AG08396 (cell line): Measurements from ENCODE around the gene HACL1.

Source experiments
- DNase-seq: peaks from one replicate; pipeline ENCODE4 v3.0.0; 2012; ENCODE audit warnings: low spot score, mixed read lengths

HACL1 gene

GRCh38 chr3:15601399-15602145 lies at the start of gene HACL1, which contains the start of gene BTD:
HACL1 (minus strand) TSS chr3:15601569; CDS start chr3:15601463, 106 bp downstream.
BTD (plus strand) TSS chr3:15601745; CDS start chr3:15635440, 33,695 bp downstream.
- DNase-seq: peak; percentile 94

GRCh38 chr3:15649858-15650257 lies 48.5 kb upstream of the HACL1 start:
- no peak for DNase-seq

GRCh38 chr3:15649341-15649740 lies 48.0 kb upstream of the HACL1 start:
- no peak for DNase-seq

- DNase-seq: peak; percentile 37
Observed at GRCh38 chr3:15647611-15648167, 46.3 kb upstream of the HACL1 start.

- peak; percentile 77 for DNase-seq
Observed at GRCh38 chr3:15646851-15647511, 45.6 kb upstream of the HACL1 start.

GRCh38 chr3:15645740-15646501 lies 44.6 kb upstream of the HACL1 start:
- peak; percentile 49 for DNase-seq

- no peak for DNase-seq
Observed at GRCh38 chr3:15645246-15645645, 43.9 kb upstream of the HACL1 start.

- no peak for DNase-seq
Observed at GRCh38 chr3:15638891-15639262, 37.5 kb upstream of the HACL1 start.

- DNase-seq: no peak
Observed at GRCh38 chr3:15638193-15638890, 37.0 kb upstream of the HACL1 start.

- DNase-seq: no peak
Observed at GRCh38 chr3:15637131-15637951, 36.0 kb upstream of the HACL1 start.

- DNase-seq: peak; percentile 48
Observed at GRCh38 chr3:15636028-15636709, 34.8 kb upstream of the HACL1 start.

- DNase-seq: peak; percentile 18
Observed at GRCh38 chr3:15635121-15635661, 33.8 kb upstream of the HACL1 start.

- DNase-seq: no peak
Observed at GRCh38 chr3:15634671-15635070, 33.3 kb upstream of the HACL1 start.

GRCh38 chr3:15633766-15634598 lies 32.6 kb upstream of the HACL1 start:
- no peak for DNase-seq

GRCh38 chr3:15633159-15633558 lies 31.8 kb upstream of the HACL1 start:
- no peak for DNase-seq

GRCh38 chr3:15632212-15632580 lies 30.8 kb upstream of the HACL1 start:
- DNase-seq: no peak

- no peak for DNase-seq
Observed at GRCh38 chr3:15631426-15632211, 30.2 kb upstream of the HACL1 start.

GRCh38 chr3:15630646-15631350 lies 29.4 kb upstream of the HACL1 start:
- DNase-seq: peak; percentile 28
